ENCODE data around the gene HOXC9. TPM values are rescaled to one million over a fixed set of nuclear protein-coding genes. Genes with fewer than 3 reads are reported as not detected.
A peak's percentile ranks its signal among the peaks of the same experiment; 100 is the strongest.

Gene HOXC9
- total RNA-seq, 4 donors from 2014 or later: 1.5 to 7.8 (median 1.7) TPM; not detected in 1

GRCh38 chr12:53959314-53959713 lies 40.6 kb upstream of the HOXC9 start:
- no peaks in the 10 kb centered on the region for H3K36me3 ChIP-seq
- no peak for TF ChIP-seq POLR2A (IDR thresholded peaks at IDR 0.05)
- TF ChIP-seq, protein P1, sequence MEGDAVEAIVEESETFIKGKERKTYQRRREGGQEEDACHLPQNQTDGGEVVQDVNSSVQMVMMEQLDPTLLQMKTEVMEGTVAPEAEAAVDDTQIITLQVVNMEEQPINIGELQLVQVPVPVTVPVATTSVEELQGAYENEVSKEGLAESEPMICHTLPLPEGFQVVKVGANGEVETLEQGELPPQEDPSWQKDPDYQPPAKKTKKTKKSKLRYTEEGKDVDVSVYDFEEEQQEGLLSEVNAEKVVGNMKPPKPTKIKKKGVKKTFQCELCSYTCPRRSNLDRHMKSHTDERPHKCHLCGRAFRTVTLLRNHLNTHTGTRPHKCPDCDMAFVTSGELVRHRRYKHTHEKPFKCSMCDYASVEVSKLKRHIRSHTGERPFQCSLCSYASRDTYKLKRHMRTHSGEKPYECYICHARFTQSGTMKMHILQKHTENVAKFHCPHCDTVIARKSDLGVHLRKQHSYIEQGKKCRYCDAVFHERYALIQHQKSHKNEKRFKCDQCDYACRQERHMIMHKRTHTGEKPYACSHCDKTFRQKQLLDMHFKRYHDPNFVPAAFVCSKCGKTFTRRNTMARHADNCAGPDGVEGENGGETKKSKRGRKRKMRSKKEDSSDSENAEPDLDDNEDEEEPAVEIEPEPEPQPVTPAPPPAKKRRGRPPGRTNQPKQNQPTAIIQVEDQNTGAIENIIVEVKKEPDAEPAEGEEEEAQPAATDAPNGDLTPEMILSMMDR (IDR thresholded peaks at IDR 0.05): no peak
- no peaks in the 10 kb centered on the region for H3K4me1 ChIP-seq
- intact Hi-C loops (cut with DNase I; ENCODE audit: low total_unique reads): no loop called here
- DNase-seq: no peak
- peaks cover 37 to 87% of the 10 kb centered on the region in 2 donors for H3K27me3 ChIP-seq
- no peak overlapping the region for H3K27ac ChIP-seq
- H3K9me3 ChIP-seq: no peaks in the 10 kb centered on the region
- no peak overlapping the region for H3K4me3 ChIP-seq

DNA sequence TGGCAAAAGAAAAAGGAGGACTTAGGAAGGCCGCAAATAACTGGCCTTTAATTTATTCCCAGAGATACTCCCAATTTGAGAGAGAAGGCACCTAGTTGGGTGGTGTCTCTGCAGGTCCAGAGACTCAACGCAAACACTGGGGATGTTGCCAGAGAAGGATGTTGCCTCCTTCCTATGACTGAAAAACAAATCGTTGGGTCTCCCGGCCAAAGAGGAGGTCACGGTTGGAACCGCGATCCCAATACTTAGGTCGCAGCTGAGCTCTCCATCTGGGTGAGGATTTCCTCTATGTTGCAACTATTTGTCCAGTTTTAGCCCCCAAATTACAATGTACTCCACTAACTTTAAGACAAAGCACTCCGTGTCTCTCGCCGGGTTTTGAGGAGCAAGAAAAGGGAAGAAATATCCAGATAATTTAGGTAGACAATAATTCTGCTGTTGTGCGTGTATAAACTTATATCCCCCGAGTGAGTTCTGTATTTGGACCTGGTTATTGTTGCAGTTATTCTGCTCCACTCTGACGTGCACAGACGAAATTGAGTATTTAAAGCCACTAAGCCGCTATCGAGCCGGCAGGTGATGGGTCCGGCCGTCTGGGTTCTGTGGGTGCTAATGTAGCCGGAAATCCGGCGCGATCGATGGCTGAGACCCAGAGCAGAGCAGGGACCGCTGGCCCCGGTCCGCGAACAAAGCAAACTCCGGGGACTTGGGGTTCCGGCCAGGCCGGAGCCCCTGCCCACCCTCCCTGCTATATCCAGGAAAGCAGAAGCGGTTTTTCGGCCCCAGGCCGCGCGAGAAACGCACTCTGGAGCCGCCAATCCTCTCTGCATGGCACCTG lies 39.6 kb upstream of the HOXC9 start:
- intact Hi-C loops (cut with DNase I; ENCODE audit: low total_unique reads): no loop called here
- no peak overlapping the region for H3K4me3 ChIP-seq
- no peak overlapping the region for H3K27ac ChIP-seq
- TF ChIP-seq POLR2A (IDR thresholded peaks at IDR 0.05): no peak
- TF ChIP-seq, protein P1 (IDR thresholded peaks at IDR 0.05): no peak
- no peaks in the 10 kb centered on the region for H3K9me3 ChIP-seq
- no peaks in the 10 kb centered on the region for H3K36me3 ChIP-seq
- no peaks in the 10 kb centered on the region for H3K4me1 ChIP-seq
- H3K27me3 ChIP-seq: peaks cover 29 to 90% of the 10 kb centered on the region in 2 donors
- DNase-seq: peak in 1 of 2 donors; percentile 14

- intact Hi-C loops (cut with DNase I; ENCODE audit: low total_unique reads): no loop called here
- Histone ChIP-seq H3K4me1 (no peaks in the 10 kb centered on the region), H3K27me3 (peaks cover 23 to 93% of the 10 kb centered on the region in 2 donors), H3K36me3 (no peaks in the 10 kb centered on the region), H3K27ac (no peak overlapping the region), H3K4me3 (no peak overlapping the region), H3K9me3 (no peaks in the 10 kb centered on the region)
- peak in 1 of 2 donors; percentile 14 for DNase-seq
- TF ChIP-seq POLR2A (IDR thresholded peaks at IDR 0.05): no peak
- TF ChIP-seq, protein P1 (IDR thresholded peaks at IDR 0.05): no peak
Observed at GRCh38 chr12:53961025-53961761, 38.8 kb upstream of the HOXC9 start.

- H3K4me3 ChIP-seq: no peak overlapping the region
- H3K9me3 ChIP-seq: no peaks in the 10 kb centered on the region
- H3K36me3 ChIP-seq: no peaks in the 10 kb centered on the region
- no peak overlapping the region for H3K27ac ChIP-seq
- no peak for TF ChIP-seq POLR2A (IDR thresholded peaks at IDR 0.05)
- TF ChIP-seq, protein P1 (IDR thresholded peaks at IDR 0.05): no peak
- DNase-seq: no peak
- no peaks in the 10 kb centered on the region for H3K4me1 ChIP-seq
- intact Hi-C loops (cut with DNase I; ENCODE audit: low total_unique reads): no loop called here
- peaks cover 20 to 95% of the 10 kb centered on the region in 2 donors for H3K27me3 ChIP-seq
Observed at GRCh38 chr12:53963005-53963404, 37.0 kb upstream of the HOXC9 start.
